HepG2 (cell line): ENCODE data around the gene RNH1. TPM values are rescaled to one million over a fixed set of nuclear protein-coding genes. Genes with fewer than 3 reads are reported as not detected.

Source experiments
- ATAC-seq: fragments of 200-7000 bp; cut with Tn5 transposase; 3 replicates; pipeline ENCODE4 v1.9.1; 2020; ENCODE audit warnings: mild to moderate bottlenecking, moderate library complexity
- BruUV-seq: library from RNA; stranded (reverse); fragments of 400-500 nt; replicated peaks from 2 replicates; lab custom pipeline; 2021; lab: Mats Ljungman, UMichigan
- CTCF ChIA-PET: fragments of 300-600 bp; formaldehyde crosslinking; extraction: SDS; loops from one replicate; lab custom pipeline; 2021; ENCODE audit warnings: low total read pairs, inconsistent platforms, low intra/inter-chr PET ratio; lab: Yijun Ruan, JAX
- POLR2A ChIA-PET: fragments of 350-600 bp; sonication (Branson Sonifier 250); formaldehyde crosslinking; loops from one replicate; lab custom pipeline; 2020; ENCODE audit warnings: antibody characterized with exemption, inconsistent platforms; lab: Yijun Ruan, JAX
- DNase-seq: peaks from one replicate; pipeline ENCODE4 v3.0.0-alpha.2; 2015; ENCODE audit warnings: low spot score
- FAIRE-seq: peaks from 3 replicates; lab custom pipeline; 2011; peaks lifted over from hg19 to GRCh38; lab: Jason Lieb, UNC
- H2AFZ ChIP-seq: one replicate; pipeline ENCODE4 v1.6.1; 2011; ENCODE audit warnings: low read length, inconsistent platforms
- H3K27ac ChIP-seq: fragments of 300-600 bp; 3 replicates; pipeline ENCODE4 v1.8.0; 2011; ENCODE audit warnings: mixed run types, mild to moderate bottlenecking, mixed read lengths, low read length, inconsistent platforms; ENCODE audit not compliant: insufficient read depth; ENCODE audit errors: extremely low read length
- H3K27me3 ChIP-seq, 2 experiments: fragments of 200-600 bp in 1 of 2; 2 replicates in 1 of 2; 3 replicates in 1 of 2; pipeline versions ENCODE4 v1.6.0 to v1.8.0; 2011; ENCODE audit warnings: low read length in 2 of 2, mild to moderate bottlenecking in 2 of 2, moderate library complexity in 2 of 2, inconsistent platforms in 1 of 2; ENCODE audit not compliant: insufficient read depth in 2 of 2, control insufficient read depth in 1 of 2
- H3K36me3 ChIP-seq, 2 experiments: fragments of 200-600 bp in 1 of 2; replicated peaks in 1 of 2; 2 replicates in 1 of 2; 3 replicates in 1 of 2; pipeline versions ENCODE4 v1.5.1 to v1.8.0; 2011; ENCODE audit warnings: low read length in 2 of 2, inconsistent platforms in 1 of 2; ENCODE audit not compliant: insufficient read depth in 2 of 2, control insufficient read depth in 1 of 2
- H3K4me1 ChIP-seq: 2 replicates; pipeline ENCODE4 v1.5.1; 2012; ENCODE audit warnings: low read length, inconsistent platforms; ENCODE audit not compliant: insufficient read depth
- H3K4me2 ChIP-seq: 2 replicates; pipeline ENCODE4 v1.6.0; 2011; ENCODE audit warnings: low read depth, low read length, inconsistent platforms
- H3K4me3 ChIP-seq, 3 experiments: fragments of 200-600 bp in 1 of 3; sonication (generic), shearing (Covaris generic) in 1 of 3; replicated peaks in 1 of 3; 2 replicates each; pipeline ENCODE4 v1.5.1; 2011 to 2016; ENCODE audit warnings: low read length in 3 of 3, inconsistent platforms in 2 of 3, low read depth in 2 of 3, mild to moderate bottlenecking in 2 of 3, control low read depth in 1 of 3, mixed read lengths in 1 of 3; ENCODE audit not compliant: insufficient read depth in 1 of 3
- H3K79me2 ChIP-seq: one replicate; pipeline ENCODE4 v1.6.1; 2011; ENCODE audit warnings: low read length, inconsistent platforms; ENCODE audit not compliant: insufficient read depth
- H3K9ac ChIP-seq: 2 replicates; pipeline ENCODE4 v1.6.0; 2011; ENCODE audit warnings: mild to moderate bottlenecking, low read depth, low read length, inconsistent platforms; ENCODE audit not compliant: insufficient read depth
- H3K9me3 ChIP-seq: 2 replicates; pipeline ENCODE4 v1.5.1; 2012; ENCODE audit warnings: mild to moderate bottlenecking, low read length
- H4K20me1 ChIP-seq: 2 replicates; pipeline ENCODE4 v1.6.0; 2011; ENCODE audit warnings: inconsistent platforms, mild to moderate bottlenecking, low read length, moderate library complexity; ENCODE audit not compliant: insufficient read depth
- CC2D1A ChIP-seq: sonication (generic); formaldehyde crosslinking; IDR thresholded peaks from 2 replicates; pipeline ENCODE4 v1.8.1; 2023; ENCODE audit warnings: mild to moderate bottlenecking, missing genetic modification reagents
- EED ChIP-seq: sonication (generic); formaldehyde crosslinking; IDR thresholded peaks from 2 replicates; pipeline ENCODE4 v1.5.0; 2020; ENCODE audit warnings: mild to moderate bottlenecking, missing genetic modification reagents
- KDM6A ChIP-seq: IDR thresholded peaks from 2 replicates; pipeline ENCODE4 v1.6.1; 2016; ENCODE audit warnings: low read depth
- MBD4 ChIP-seq: IDR thresholded peaks from 2 replicates; pipeline ENCODE4 v1.6.1; 2012; ENCODE audit warnings: low read length, inconsistent platforms, borderline replicate concordance
- NFE2 ChIP-seq: sonication (generic); formaldehyde crosslinking; IDR thresholded peaks from 2 replicates; pipeline ENCODE4 v1.4.0; 2020; ENCODE audit warnings: missing genetic modification reagents
- PCBP2 ChIP-seq: fragments of 200-400 bp; formaldehyde crosslinking; optimal IDR thresholded peaks from 2 replicates; pipeline ENCODE3; 2018; ENCODE audit warnings: low read length, low read depth; ENCODE audit not compliant: poor library complexity, severe bottlenecking
- PPARG ChIP-seq: conservative IDR thresholded peaks from 2 replicates; pipeline ENCODE4 v1.6.1; 2016; ENCODE audit warnings: missing biosample characterization, missing genetic modification reagents
- SALL1 ChIP-seq: sonication (generic); formaldehyde crosslinking; IDR thresholded peaks from 2 replicates; pipeline ENCODE4 v1.8.0; 2022; ENCODE audit warnings: mild to moderate bottlenecking, missing genetic modification reagents
- TBP ChIP-seq: sonication (generic); formaldehyde crosslinking; IDR thresholded peaks from 2 replicates; pipeline ENCODE4 v1.5.0; 2020; ENCODE audit warnings: missing genetic modification reagents
- TEAD2 ChIP-seq: sonication (generic); formaldehyde crosslinking; IDR thresholded peaks from 2 replicates; pipeline ENCODE4 v1.9.0; 2021; ENCODE audit warnings: missing genetic modification reagents
- ZNF24 ChIP-seq: fragments of 450-650 bp; IDR thresholded peaks from 2 replicates; pipeline ENCODE4 v1.6.1; 2017; ENCODE audit warnings: antibody characterized with exemption, mild to moderate bottlenecking
- ZNF253 ChIP-seq: sonication (generic); formaldehyde crosslinking; IDR thresholded peaks from 2 replicates; pipeline ENCODE4 v1.8.0; 2022; ENCODE audit warnings: mild to moderate bottlenecking, missing genetic modification reagents, borderline replicate concordance
- ZNF275 ChIP-seq: sonication (generic); formaldehyde crosslinking; IDR thresholded peaks from 2 replicates; pipeline ENCODE4 v1.8.0; 2022; ENCODE audit warnings: missing genetic modification reagents, mild to moderate bottlenecking, inconsistent platforms, borderline replicate concordance
- WGBS: methylation state at CpG from one replicate; pipeline ENCODE4 v1.1.6; 2017; ENCODE audit warnings: low lambda C conversion rate; 5-methylcytosine and 5-hydroxymethylcytosine counted together
- in situ Hi-C: cut with HindIII; loops from 2 replicates; pipeline ENCODE4 v1.10.0; 2017; ENCODE audit warnings: low pct_unique_long_range_greater_than_20kb; ENCODE audit not compliant: extremely low pct_ligation_motif_present
- intact Hi-C: fragments of 100-400 bp; cut with micrococcal nuclease; formaldehyde crosslinking; loops from one replicate; pipeline ENCODE4 v1.10.0; 2022; ENCODE audit not compliant: unreplicated experiment
- polyA plus RNA-seq, 8 experiments: library from polyadenylated mRNA; depleted of rRNA in 3 of 8; stranded (reverse) in 7 of 8; unstranded in 1 of 8; fragments of >200 nt; fragmentation: Illumina TruSeq in 4 of 8; extraction: Trizol in 4 of 8; gene quantifications; 2 replicates each; pipeline versions ENCODE4 v1.2.1 to v1.2.3, GENCODE V29; 2011 to 2016; ENCODE audit warnings: low read depth in 4 of 8, missing spikeins in 1 of 8, mixed read lengths in 1 of 8; ENCODE audit not compliant: insufficient read depth in 1 of 8
- total RNA-seq, 5 experiments: library from RNA; depleted of rRNA; stranded (reverse); fragments of >200 nt; fragmentation: Illumina TruSeq; extraction: Trizol; gene quantifications; 2 replicates each; pipeline ENCODE4 v1.2.3, GENCODE V29; 2016; ENCODE audit warnings: low read depth in 1 of 5
- TF ChIP-seq, protein P1 (sequence below): sonication (generic); formaldehyde crosslinking; IDR thresholded peaks from 2 replicates; pipeline ENCODE4 v1.4.0; 2020; ENCODE audit warnings: missing genetic modification reagents, borderline replicate concordance
- TF ChIP-seq, protein P2 (sequence below): sonication (generic); formaldehyde crosslinking; IDR thresholded peaks from 2 replicates; pipeline ENCODE4 v1.9.0; 2021; ENCODE audit warnings: missing genetic modification reagents, borderline replicate concordance

The RNH1 gene
- total and polyA plus RNA-seq, 2 of the 13 experiments (the other 11 are each of a cell fraction or from before 2014, with no cell fraction given) = 36.0 to 74.1 TPM

GRCh38 chr11:473415-473814 is 33.6 kb downstream of the RNH1 start:
- in situ Hi-C loops = no loop called here
- Histone ChIP-seq H3K9me3 (no peaks in the 10 kb centered on the region), H3K36me3 (peaks cover 1 to 8% of the 10 kb centered on the region in 2 experiments; a peak in 2 of 5 replicates), H3K4me2 (no peak overlapping the region), H3K79me2 (peaks cover 15% of the 10 kb centered on the region), H3K27me3 (no peaks in the 10 kb centered on the region), H3K4me3 (no peak overlapping the region), H3K4me1 (peaks cover 19% of the 10 kb centered on the region), H2AFZ (no peak overlapping the region), H4K20me1 (no peaks in the 10 kb centered on the region), H3K27ac (no peak overlapping the region)
- ATAC-seq (no peak), FAIRE-seq (no peak), DNase-seq (no peak)
- CTCF ChIA-PET = no interaction called here
- POLR2A ChIA-PET = interaction anchor here (1.3 kb wide), 1 partner anchor 33 kb away, joined by 4 read pairs; no protein-coding TSS in a partner anchor
- no TSS peak for BruUV-seq
- 95% methylated on average over 9 of the region's 19 CpGs for WGBS
- TF ChIP-seq ZNF253 (CRISPR knock-in tag) (no peak), ZNF275 (CRISPR knock-in tag) (no peak), PPARG (CRISPR knock-in tag) (no peak), ZNF24 (no peak), PCBP2 (no peak), KDM6A (no peak), CC2D1A (CRISPR knock-in tag) (no peak), EED (no peak), TEAD2 (CRISPR knock-in tag) (no peak), NFE2 (no peak), SALL1 (CRISPR knock-in tag) (no peak), TBP (CRISPR knock-in tag) (no peak), MBD4 (no peak)
- TF ChIP-seq, protein P1, sequence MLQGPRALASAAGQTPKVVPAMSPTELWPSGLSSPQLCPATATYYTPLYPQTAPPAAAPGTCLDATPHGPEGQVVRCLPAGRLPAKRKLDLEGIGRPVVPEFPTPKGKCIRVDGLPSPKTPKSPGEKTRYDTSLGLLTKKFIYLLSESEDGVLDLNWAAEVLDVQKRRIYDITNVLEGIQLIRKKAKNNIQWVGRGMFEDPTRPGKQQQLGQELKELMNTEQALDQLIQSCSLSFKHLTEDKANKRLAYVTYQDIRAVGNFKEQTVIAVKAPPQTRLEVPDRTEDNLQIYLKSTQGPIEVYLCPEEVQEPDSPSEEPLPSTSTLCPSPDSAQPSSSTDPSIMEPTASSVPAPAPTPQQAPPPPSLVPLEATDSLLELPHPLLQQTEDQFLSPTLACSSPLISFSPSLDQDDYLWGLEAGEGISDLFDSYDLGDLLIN (CRISPR knock-in tag) = no peak
- TF ChIP-seq, protein P2, sequence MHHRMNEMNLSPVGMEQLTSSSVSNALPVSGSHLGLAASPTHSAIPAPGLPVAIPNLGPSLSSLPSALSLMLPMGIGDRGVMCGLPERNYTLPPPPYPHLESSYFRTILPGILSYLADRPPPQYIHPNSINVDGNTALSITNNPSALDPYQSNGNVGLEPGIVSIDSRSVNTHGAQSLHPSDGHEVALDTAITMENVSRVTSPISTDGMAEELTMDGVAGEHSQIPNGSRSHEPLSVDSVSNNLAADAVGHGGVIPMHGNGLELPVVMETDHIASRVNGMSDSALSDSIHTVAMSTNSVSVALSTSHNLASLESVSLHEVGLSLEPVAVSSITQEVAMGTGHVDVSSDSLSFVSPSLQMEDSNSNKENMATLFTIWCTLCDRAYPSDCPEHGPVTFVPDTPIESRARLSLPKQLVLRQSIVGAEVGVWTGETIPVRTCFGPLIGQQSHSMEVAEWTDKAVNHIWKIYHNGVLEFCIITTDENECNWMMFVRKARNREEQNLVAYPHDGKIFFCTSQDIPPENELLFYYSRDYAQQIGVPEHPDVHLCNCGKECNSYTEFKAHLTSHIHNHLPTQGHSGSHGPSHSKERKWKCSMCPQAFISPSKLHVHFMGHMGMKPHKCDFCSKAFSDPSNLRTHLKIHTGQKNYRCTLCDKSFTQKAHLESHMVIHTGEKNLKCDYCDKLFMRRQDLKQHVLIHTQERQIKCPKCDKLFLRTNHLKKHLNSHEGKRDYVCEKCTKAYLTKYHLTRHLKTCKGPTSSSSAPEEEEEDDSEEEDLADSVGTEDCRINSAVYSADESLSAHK (CRISPR knock-in tag) = no peak
- TF ChIP-seq, all 625 proteins: peak for 0
- no peak overlapping the region for H3K9ac ChIP-seq
- intact Hi-C loops = no loop called here
